Endothelial cell (in vitro differentiated cells): ENCODE measurements around the gene RALGPS1. TPM values are rescaled to one million over a fixed set of nuclear protein-coding genes. Genes with fewer than 3 reads are reported as not detected.

Experiments
- DNase-seq: peaks from one replicate; pipeline ENCODE4 v3.0.0; 2021; ENCODE audit warnings: low spot score
- H3K27ac Mint-ChIP-seq: one replicate; pipeline ENCODE4 v1.8.0; 2021; ENCODE audit warnings: mixed read lengths, inconsistent platforms; ENCODE audit not compliant: unreplicated experiment
- H3K27me3 Mint-ChIP-seq: one replicate; pipeline ENCODE4 v1.8.0; 2021; ENCODE audit warnings: mild to moderate bottlenecking, moderate library complexity, mixed read lengths, inconsistent platforms; ENCODE audit not compliant: unreplicated experiment
- H3K36me3 Mint-ChIP-seq: one replicate; pipeline ENCODE4 v1.8.0; 2021; ENCODE audit warnings: mild to moderate bottlenecking, low read depth, mixed read lengths, inconsistent platforms; ENCODE audit not compliant: unreplicated experiment
- H3K4me1 Mint-ChIP-seq: one replicate; pipeline ENCODE4 v1.8.0; 2021; ENCODE audit warnings: mild to moderate bottlenecking, mixed read lengths, inconsistent platforms; ENCODE audit not compliant: unreplicated experiment
- H3K4me3 Mint-ChIP-seq: one replicate; pipeline ENCODE4 v1.8.0; 2021; ENCODE audit warnings: mild to moderate bottlenecking, mixed read lengths, inconsistent platforms; ENCODE audit not compliant: unreplicated experiment
- H3K9me3 Mint-ChIP-seq: one replicate; pipeline ENCODE4 v1.8.0; 2021; ENCODE audit warnings: mixed read lengths, inconsistent platforms; ENCODE audit not compliant: unreplicated experiment
- total RNA-seq: library from RNA; stranded (reverse); fragmentation: NEBNext Ultra II Directional; extraction: Animal tissue kit (Norgen Biotek cat#: 25700); gene quantifications from one replicate; pipeline ENCODE4 v1.2.1, GENCODE V29; 2021; ENCODE audit not compliant: unreplicated experiment
- TF ChIP-seq, protein P1 (sequence below): fragments of 200-600 bp; sonication (generic); IDR thresholded peaks from one replicate; pipeline ENCODE4 v1.5.0; 2021; ENCODE audit warnings: antibody characterized with exemption; ENCODE audit not compliant: unreplicated experiment

RALGPS1 gene
- total RNA-seq, 1 donor from 2014 or later, result 6.4 TPM

DNA sequence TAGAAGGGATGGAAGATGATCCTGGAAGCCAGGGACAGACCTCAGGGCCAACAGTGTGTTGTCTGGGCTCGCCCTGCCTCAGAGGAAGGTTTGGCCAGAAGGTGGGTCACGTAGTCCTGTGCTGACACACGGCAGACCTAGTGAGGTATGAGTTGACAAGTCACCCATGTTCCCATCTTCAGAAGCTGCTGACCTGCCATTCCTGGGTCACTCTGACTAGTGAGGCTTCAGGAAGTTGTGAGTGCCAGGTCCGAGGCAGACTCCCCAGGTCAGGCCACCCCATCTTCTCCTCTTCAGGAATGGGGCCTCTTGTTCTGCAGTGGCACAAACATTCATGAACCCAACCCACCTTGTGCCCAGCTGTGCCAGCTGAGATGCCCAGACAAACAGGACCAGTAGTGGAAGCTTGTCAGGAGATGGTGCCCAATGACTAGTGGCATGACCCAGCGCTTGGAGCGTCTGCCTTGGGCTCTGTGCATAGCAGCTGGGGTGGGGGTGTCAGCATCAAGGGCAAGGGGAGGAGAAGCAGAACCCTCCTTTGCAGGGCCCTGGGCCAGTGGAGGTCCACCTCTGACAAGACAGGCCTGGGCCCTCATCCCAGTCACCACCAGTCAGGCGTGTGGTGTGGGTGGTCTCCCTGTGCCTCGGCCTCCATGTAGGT lies 224.6 kb downstream of the RALGPS1 start:
- Mint-ChIP-seq H3K4me1 (peaks cover 5% of the 10 kb centered on the region), H3K4me3 (no peak overlapping the region), H3K27ac (no peak overlapping the region), H3K9me3 (no peaks in the 10 kb centered on the region), H3K36me3 (no peaks in the 10 kb centered on the region), H3K27me3 (peaks cover 4% of the 10 kb centered on the region)
- TF ChIP-seq, protein P1, sequence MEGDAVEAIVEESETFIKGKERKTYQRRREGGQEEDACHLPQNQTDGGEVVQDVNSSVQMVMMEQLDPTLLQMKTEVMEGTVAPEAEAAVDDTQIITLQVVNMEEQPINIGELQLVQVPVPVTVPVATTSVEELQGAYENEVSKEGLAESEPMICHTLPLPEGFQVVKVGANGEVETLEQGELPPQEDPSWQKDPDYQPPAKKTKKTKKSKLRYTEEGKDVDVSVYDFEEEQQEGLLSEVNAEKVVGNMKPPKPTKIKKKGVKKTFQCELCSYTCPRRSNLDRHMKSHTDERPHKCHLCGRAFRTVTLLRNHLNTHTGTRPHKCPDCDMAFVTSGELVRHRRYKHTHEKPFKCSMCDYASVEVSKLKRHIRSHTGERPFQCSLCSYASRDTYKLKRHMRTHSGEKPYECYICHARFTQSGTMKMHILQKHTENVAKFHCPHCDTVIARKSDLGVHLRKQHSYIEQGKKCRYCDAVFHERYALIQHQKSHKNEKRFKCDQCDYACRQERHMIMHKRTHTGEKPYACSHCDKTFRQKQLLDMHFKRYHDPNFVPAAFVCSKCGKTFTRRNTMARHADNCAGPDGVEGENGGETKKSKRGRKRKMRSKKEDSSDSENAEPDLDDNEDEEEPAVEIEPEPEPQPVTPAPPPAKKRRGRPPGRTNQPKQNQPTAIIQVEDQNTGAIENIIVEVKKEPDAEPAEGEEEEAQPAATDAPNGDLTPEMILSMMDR, result no peak
- no peak for DNase-seq

DNA sequence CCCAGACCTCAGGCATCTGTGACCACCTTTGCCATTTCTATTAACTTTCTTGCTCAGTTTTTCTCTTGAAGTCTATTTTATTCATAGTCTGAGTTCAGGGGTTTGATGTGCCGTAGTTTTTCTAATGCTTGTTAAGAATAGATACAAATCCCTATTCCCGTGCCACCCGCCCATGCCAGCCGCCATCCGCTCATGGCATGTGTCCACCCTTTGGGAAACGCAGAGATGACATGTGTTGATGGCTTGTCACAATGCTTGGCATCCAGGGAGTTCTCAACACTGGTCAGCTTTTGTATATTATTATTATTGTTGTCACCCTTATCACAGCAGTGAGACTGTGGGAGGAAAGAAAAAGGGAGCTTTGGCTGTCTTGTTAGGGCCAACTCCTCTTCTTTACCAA lies 225.2 kb downstream of the RALGPS1 start:
- TF ChIP-seq, protein P1, result no peak
- no peak for DNase-seq
- Mint-ChIP-seq H3K27ac (no peak overlapping the region), H3K36me3 (no peaks in the 10 kb centered on the region), H3K4me1 (peaks cover 5% of the 10 kb centered on the region), H3K4me3 (no peak overlapping the region), H3K27me3 (peaks cover 4% of the 10 kb centered on the region), H3K9me3 (no peaks in the 10 kb centered on the region)

DNA sequence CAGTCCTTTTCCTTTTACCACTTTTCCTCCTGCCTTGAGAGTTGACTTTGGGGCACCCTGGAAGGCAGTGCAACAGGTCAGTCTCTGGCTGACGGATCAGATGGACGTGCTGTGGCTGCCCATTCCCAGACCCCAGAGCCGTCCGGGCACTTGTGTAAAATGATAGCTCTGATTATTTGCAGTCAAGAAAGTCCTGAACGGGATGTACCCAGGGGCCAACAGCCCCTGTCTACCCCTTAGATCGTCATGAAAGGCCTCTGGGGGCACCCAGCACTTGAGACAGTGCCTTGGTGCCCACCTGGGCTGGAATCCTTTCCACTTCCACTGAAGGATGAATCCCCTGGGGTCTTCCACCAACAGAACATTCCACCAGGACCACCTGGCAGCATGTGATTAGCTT lies 225.6 kb downstream of the RALGPS1 start:
- Mint-ChIP-seq H3K27ac (no peak overlapping the region), H3K4me3 (no peak overlapping the region), H3K9me3 (no peaks in the 10 kb centered on the region), H3K27me3 (peaks cover 4% of the 10 kb centered on the region), H3K4me1 (peaks cover 5% of the 10 kb centered on the region), H3K36me3 (no peaks in the 10 kb centered on the region)
- TF ChIP-seq, protein P1, result no peak
- no peak for DNase-seq

DNA sequence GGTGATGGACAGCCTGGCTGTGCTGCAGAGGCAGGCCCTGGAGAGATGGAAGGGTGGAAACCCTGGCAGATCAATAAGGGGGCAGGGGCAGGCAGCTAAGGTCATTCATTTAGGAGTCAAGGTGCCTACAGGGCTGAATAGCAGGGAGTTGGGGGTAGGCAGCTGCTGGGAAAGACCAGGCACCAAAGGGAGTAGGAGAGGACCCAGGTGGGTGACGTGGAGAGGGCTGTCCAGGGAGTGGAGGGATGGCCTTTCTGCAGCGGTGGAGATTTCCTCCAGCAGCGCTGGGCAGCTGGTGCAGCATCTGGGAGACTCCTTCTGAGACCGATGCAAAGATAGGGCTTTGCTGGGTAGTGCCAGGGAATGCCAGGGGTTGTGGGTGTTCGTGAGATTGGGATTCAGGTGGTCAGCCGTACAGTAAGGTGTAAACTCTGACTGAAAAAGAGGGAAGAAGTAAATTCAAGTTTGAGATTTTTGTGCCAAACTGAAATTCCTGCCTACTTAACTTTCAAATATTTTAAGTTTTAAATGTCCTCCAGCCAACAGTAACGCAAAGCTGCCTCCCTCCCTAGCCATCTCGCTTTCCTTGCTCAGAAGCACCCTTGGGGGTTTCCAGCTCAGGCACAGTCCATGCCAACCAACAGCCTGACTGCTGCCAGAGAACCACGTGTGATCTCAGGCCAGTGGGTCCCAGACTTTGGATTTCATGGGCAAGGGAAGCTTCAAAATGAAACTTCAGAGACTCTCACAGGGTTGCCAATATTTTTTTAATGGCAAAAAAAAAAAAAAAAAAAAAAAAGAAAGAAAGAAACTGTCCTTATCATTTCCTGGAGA lies 226.5 kb downstream of the RALGPS1 start:
- DNase-seq, result no peak
- H3K27ac Mint-ChIP-seq, result no peak overlapping the region
- H3K9me3 Mint-ChIP-seq, result no peaks in the 10 kb centered on the region
- no peak overlapping the region for H3K4me3 Mint-ChIP-seq
- TF ChIP-seq, protein P1, result no peak
- no peaks in the 10 kb centered on the region for H3K36me3 Mint-ChIP-seq
- H3K4me1 Mint-ChIP-seq, result peaks cover 3% of the 10 kb centered on the region
- H3K27me3 Mint-ChIP-seq, result peaks cover 4% of the 10 kb centered on the region

DNA sequence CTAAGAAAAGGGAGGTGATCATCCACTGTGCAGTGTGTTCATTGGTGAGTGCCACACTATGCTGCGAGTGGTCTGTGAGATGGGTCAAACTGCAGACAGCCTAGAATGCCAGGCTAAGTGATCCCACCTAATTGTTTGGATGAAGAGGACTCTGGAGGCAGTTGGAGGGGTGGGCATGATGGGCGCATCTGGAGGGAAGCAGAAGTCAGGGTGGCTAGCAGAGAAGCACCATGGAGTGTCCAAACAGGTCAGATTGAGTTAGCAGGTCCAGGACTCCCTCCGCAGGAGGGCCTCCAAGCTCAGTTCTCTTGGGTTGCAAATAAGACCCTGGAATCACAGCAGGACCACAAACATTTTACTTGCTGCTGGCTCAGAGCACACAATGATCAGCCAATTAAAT lies 227.7 kb downstream of the RALGPS1 start:
- Mint-ChIP-seq H3K27me3 (peaks cover 4% of the 10 kb centered on the region), H3K27ac (no peak overlapping the region), H3K9me3 (no peaks in the 10 kb centered on the region), H3K4me3 (no peak overlapping the region), H3K4me1 (peaks cover 3% of the 10 kb centered on the region), H3K36me3 (no peaks in the 10 kb centered on the region)
- TF ChIP-seq, protein P1, result no peak
- no peak for DNase-seq
